ENCODE measurements around the gene SLC35A4.

GRCh38 chr5:140591747-140592372 lies 27.2 kb downstream of the SLC35A4 start:
- no peak for TF ChIP-seq CTCF (IDR thresholded peaks at IDR 0.05)
- TF ChIP-seq POLR2AphosphoS5 (IDR thresholded peaks at IDR 0.05): no peak
- no peak for TF ChIP-seq POLR2A (IDR thresholded peaks at IDR 0.05)

Measured in prostate gland (tissue), 2 donors.